Neuronal stem cell (in vitro differentiated cells): ENCODE measurements around the gene IDE.

ENCODE experiments used
- DNase-seq: peaks from one replicate; pipeline ENCODE4 v3.0.0-alpha.2; 2013; ENCODE audit warnings: low spot score
- H2AFZ ChIP-seq: one replicate; pipeline ENCODE4 v1.6.1; 2013; ENCODE audit warnings: mild to moderate bottlenecking, low read length, inconsistent platforms
- H2AK5ac ChIP-seq: 2 replicates; pipeline ENCODE4 v1.6.1; 2013; ENCODE audit warnings: low read depth, mild to moderate bottlenecking, inconsistent platforms, low read length, moderate library complexity, mixed read lengths
- H2BK120ac ChIP-seq: 2 replicates; pipeline ENCODE4 v1.6.1; 2013; ENCODE audit warnings: low read depth, mild to moderate bottlenecking, inconsistent platforms, low read length, moderate library complexity, mixed read lengths
- H2BK12ac ChIP-seq: one replicate; pipeline ENCODE4 v1.6.1; 2013; ENCODE audit warnings: low read length, inconsistent platforms
- H2BK15ac ChIP-seq: 2 replicates; pipeline ENCODE4 v1.6.1; 2013; ENCODE audit warnings: mild to moderate bottlenecking, low read length, inconsistent platforms, mixed read lengths
- H2BK5ac ChIP-seq: one replicate; pipeline ENCODE4 v1.6.1; 2013; ENCODE audit warnings: inconsistent platforms, mild to moderate bottlenecking, low read length, moderate library complexity
- H3K14ac ChIP-seq: one replicate; pipeline ENCODE4 v1.6.1; 2013; ENCODE audit warnings: low read length, inconsistent platforms
- H3K18ac ChIP-seq: 2 replicates; pipeline ENCODE4 v1.6.1; 2013; ENCODE audit warnings: low read length, inconsistent platforms
- H3K23ac ChIP-seq: 2 replicates; pipeline ENCODE4 v1.6.1; 2013; ENCODE audit warnings: low read depth, mild to moderate bottlenecking, mixed read lengths, low read length, inconsistent platforms; ENCODE audit not compliant: poor library complexity
- H3K27ac ChIP-seq: replicated peaks from 3 replicates; pipeline ENCODE4 v1.5.1; 2013; ENCODE audit warnings: low read length, inconsistent platforms
- H3K27me3 ChIP-seq, 3 experiments: 2 replicates each; pipeline ENCODE4 v1.6.1; 2013; ENCODE audit warnings: low read length in 3 of 3, mild to moderate bottlenecking in 2 of 3, inconsistent platforms in 1 of 3, low read depth in 1 of 3, mixed read lengths in 1 of 3, moderate library complexity in 1 of 3; ENCODE audit not compliant: control insufficient read depth in 3 of 3, insufficient read depth in 3 of 3
- H3K36me3 ChIP-seq, 2 donors: replicated peaks in 1 of 2; 2 replicates each; pipeline ENCODE4 v1.6.1; 2013; ENCODE audit warnings: low read length in 2 of 2; ENCODE audit not compliant: control insufficient read depth in 2 of 2, insufficient read depth in 2 of 2
- H3K4ac ChIP-seq: 2 replicates; pipeline ENCODE4 v1.6.1; 2013; ENCODE audit warnings: inconsistent platforms, mild to moderate bottlenecking, low read length, moderate library complexity
- H3K4me1 ChIP-seq, 2 donors: 1 replicate in 1 of 2; 2 replicates in 1 of 2; pipeline ENCODE4 v1.6.1; 2013; ENCODE audit warnings: low read length in 2 of 2, low read depth in 1 of 2; ENCODE audit not compliant: control insufficient read depth in 2 of 2, insufficient read depth in 1 of 2
- H3K4me2 ChIP-seq: one replicate; pipeline ENCODE4 v1.6.1; 2013; ENCODE audit warnings: mild to moderate bottlenecking, low read length, inconsistent platforms; ENCODE audit not compliant: insufficient read depth, poor library complexity, severe bottlenecking
- H3K4me3 ChIP-seq, 2 donors: 2 replicates each; pipeline ENCODE4 v1.5.1; 2013; ENCODE audit warnings: low read length in 2 of 2, mild to moderate bottlenecking in 2 of 2, inconsistent platforms in 1 of 2, moderate library complexity in 1 of 2
- H3K79me1 ChIP-seq: one replicate; pipeline ENCODE4 v1.6.1; 2013; ENCODE audit warnings: low read depth, mild to moderate bottlenecking, inconsistent platforms, low read length, moderate library complexity
- H3K9ac ChIP-seq: one replicate; pipeline ENCODE4 v1.6.1; 2013; ENCODE audit warnings: mild to moderate bottlenecking, low read depth, low read length, inconsistent platforms; ENCODE audit not compliant: poor library complexity
- H3K9me3 ChIP-seq, 2 donors: replicated peaks in 1 of 2; 2 replicates each; pipeline versions ENCODE3 to v1.6.1; 2013; ENCODE audit warnings: low read length in 2 of 2, mild to moderate bottlenecking in 2 of 2, inconsistent platforms in 1 of 2, low read depth in 1 of 2, mixed read lengths in 1 of 2, moderate library complexity in 1 of 2; ENCODE audit not compliant: control insufficient read depth in 2 of 2, insufficient read depth in 1 of 2
- H4K8ac ChIP-seq: one replicate; pipeline ENCODE4 v1.6.1; 2013; ENCODE audit warnings: low read depth, mild to moderate bottlenecking, inconsistent platforms, low read length, moderate library complexity
- H4K91ac ChIP-seq: one replicate; pipeline ENCODE4 v1.6.1; 2013; ENCODE audit warnings: low read length, low read depth, mild to moderate bottlenecking, inconsistent platforms; ENCODE audit not compliant: poor library complexity
- WGBS, 2 donors: extraction: QIAGEN DNeasy Blood & Tissue Kit; methylation state at CpG; one replicate each; pipeline ENCODE4 v1.1.7; 2013; ENCODE audit warnings: missing lambda C conversion rate in 2 of 2, mixed read lengths in 1 of 2; ENCODE audit not compliant: insufficient read length in 2 of 2, insufficient replicate concordance in 1 of 2; ENCODE audit errors: extremely low coverage in 2 of 2; 5-methylcytosine and 5-hydroxymethylcytosine counted together

IDE gene

DNA sequence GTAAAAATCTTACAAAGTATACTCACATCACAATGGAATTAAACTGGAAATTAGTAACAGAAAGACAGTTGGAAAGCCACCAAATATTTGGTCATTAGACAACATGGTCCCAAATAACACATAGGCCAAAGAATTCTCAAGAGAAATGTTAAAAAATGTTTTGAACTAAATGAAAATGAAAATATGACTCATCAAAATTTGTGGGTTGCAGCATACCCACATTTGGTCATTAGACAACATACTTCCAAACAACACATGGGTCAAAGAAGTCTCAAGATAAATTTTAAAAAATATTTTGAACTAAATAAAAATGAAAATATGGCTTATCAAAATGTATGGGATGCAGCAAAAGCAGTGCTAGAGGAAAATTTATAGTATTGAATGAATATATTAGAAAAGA lies 152.3 kb downstream of the IDE start:
- Histone ChIP-seq H3K4me1 (no peaks in the 10 kb centered on the region), H3K18ac (no peak overlapping the region), H2AFZ (no peak overlapping the region), H3K4ac (no peak overlapping the region), H3K9me3 (peaks cover 0 to 4% of the 10 kb centered on the region in 2 donors), H3K27ac (no peak overlapping the region), H3K4me3 (no peak overlapping the region), H2AK5ac (no peak overlapping the region), H3K23ac (no peak overlapping the region), H2BK15ac (no peak overlapping the region), H3K36me3 (no peaks in the 10 kb centered on the region), H3K14ac (no peak overlapping the region), H4K8ac (no peak overlapping the region), H4K91ac (no peak overlapping the region), H2BK5ac (no peak overlapping the region), H3K27me3 (peaks cover 0 to 35% (median 9%) of the 10 kb centered on the region in 3 experiments), H3K79me1 (no peaks in the 10 kb centered on the region), H2BK120ac (no peak overlapping the region), H3K4me2 (no peak overlapping the region), H2BK12ac (no peak overlapping the region), H3K9ac (no peak overlapping the region)
- no peak for DNase-seq

DNA sequence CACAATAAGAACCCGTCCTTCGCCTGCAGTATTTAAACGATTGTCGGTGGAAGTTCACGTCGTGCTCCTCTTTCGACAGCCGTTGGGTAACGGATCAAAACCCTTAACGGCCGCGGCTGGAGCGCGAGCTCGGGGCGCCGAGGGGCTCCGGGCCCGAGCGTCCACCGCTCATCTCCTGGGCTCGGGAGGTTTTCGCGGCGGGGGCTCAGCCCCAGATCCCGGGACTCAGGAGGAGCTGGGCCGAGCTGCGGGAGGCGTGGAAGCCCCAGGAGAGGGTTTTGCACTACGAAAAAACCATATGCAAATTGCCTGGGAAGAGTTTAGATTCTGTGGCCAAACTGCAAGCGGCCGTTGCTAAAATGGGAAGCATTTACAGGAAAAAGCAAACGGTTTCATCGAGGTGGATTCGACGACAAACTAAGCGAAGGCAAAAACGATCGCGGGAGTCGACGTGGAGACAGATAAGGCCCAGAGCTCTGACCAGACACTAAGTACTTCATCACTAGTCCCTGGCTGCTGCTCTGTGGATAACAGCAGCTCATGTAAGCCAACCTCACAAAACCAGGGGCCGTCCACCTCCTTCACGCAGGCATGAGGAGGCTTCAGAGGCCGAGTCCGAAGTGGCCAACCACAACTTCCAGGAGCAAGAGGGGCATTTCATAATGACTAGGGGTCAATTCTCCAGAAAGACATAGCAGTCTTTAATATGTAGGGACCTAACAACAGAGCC lies 153.2 kb downstream of the IDE start:
- H2BK5ac ChIP-seq: no peak overlapping the region
- no peak overlapping the region for H3K9ac ChIP-seq
- no peak overlapping the region for H3K4me3 ChIP-seq
- no peak for DNase-seq
- no peak overlapping the region for H3K27ac ChIP-seq
- peaks cover 0 to 4% of the 10 kb centered on the region in 2 donors for H3K9me3 ChIP-seq
- H3K27me3 ChIP-seq: peaks cover 0 to 35% (median 9%) of the 10 kb centered on the region in 3 experiments
- H2BK12ac ChIP-seq: no peak overlapping the region
- H3K23ac ChIP-seq: no peak overlapping the region
- H2BK120ac ChIP-seq: no peak overlapping the region
- H3K4me1 ChIP-seq: no peaks in the 10 kb centered on the region
- H3K36me3 ChIP-seq: no peaks in the 10 kb centered on the region
- no peak overlapping the region for H4K8ac ChIP-seq
- H3K18ac ChIP-seq: no peak overlapping the region
- H3K14ac ChIP-seq: no peak overlapping the region
- no peak overlapping the region for H2AK5ac ChIP-seq
- no peak overlapping the region for H4K91ac ChIP-seq
- no peak overlapping the region for H2BK15ac ChIP-seq
- no peak overlapping the region for H3K4ac ChIP-seq
- peak overlapping the region; percentile 54 for H2AFZ ChIP-seq
- H3K4me2 ChIP-seq: no peak overlapping the region
- no CpG with 5 or more reads among the region's 46 CpGs for WGBS, 2 donors
- H3K79me1 ChIP-seq: no peaks in the 10 kb centered on the region

DNA sequence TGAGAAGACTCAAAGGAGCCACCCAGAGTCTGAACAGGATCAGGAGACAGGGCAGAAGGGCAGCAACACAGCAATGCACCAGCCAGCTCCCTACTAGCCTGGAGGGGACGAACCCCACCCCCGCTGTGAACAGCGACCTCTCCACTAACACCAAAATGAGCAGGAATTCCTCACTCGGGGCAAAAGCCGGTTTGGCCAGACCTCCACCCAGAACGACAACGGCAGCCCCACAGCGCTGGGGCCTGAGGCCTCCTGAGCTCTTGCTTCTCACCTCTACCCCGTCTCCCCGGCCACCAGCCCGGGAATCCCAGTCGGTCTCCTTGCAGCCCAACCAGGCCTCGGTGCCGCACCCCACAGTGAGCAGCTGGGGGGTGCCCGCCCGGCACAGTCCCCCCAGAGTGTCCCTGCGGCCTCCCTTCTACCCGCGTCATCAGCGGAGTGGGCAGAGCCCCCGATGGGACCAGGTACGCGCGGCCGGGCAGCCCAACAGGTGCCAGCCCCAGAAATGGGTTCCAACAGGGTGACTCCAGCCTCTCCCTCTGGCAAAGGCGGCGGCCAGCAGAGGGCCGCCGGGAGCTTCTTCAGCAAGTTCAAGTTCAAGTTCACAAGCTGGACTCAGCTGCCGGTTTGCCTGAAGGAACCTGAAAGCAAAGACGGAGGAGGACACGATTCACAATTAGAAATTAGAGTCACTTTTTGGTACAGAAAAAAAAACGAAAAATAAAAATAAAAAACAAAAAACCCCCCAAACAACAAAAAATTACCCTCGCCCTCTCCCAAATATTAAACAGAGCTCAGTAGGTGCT lies 153.9 kb downstream of the IDE start:
- Histone ChIP-seq H3K4me2 (no peak overlapping the region), H2BK120ac (no peak overlapping the region), H3K27ac (no peak overlapping the region), H3K36me3 (no peaks in the 10 kb centered on the region), H2BK12ac (no peak overlapping the region), H3K79me1 (no peaks in the 10 kb centered on the region), H2BK15ac (no peak overlapping the region), H2BK5ac (no peak overlapping the region), H3K4me3 (no peak overlapping the region), H3K9ac (no peak overlapping the region), H3K27me3 (peaks cover 0 to 35% (median 9%) of the 10 kb centered on the region in 3 experiments), H3K18ac (no peak overlapping the region), H3K9me3 (peaks cover 0 to 4% of the 10 kb centered on the region in 2 donors), H3K23ac (no peak overlapping the region), H3K4ac (no peak overlapping the region), H4K91ac (no peak overlapping the region), H2AFZ (no peak overlapping the region), H4K8ac (no peak overlapping the region), H3K4me1 (no peaks in the 10 kb centered on the region), H3K14ac (no peak overlapping the region), H2AK5ac (no peak overlapping the region)
- WGBS, 2 donors: 100% methylated on average over 1 of the region's 34 CpGs; no CpG with 5 or more reads in 1 of the 2 donors
- DNase-seq: no peak

DNA sequence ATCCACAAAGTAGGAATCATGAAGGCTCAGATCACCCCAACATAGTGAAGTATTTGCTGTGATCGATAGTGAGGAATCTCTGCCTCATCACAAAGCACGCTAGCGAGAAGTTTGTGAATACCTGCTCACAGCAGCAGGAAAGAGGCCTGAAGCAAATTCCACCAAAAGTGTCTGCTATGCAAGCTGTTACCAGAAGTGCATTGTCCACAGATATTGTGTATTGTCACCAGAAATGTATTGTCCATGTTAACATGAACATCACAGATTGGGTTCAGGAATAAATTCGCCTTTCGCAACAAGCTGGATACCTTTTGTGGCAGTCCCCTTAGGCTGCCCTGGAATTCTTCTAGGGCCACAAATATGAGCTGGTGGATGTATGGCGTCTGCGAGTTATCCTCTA lies 155.0 kb downstream of the IDE start:
- no peak overlapping the region for H3K27ac ChIP-seq
- no peak overlapping the region for H2AK5ac ChIP-seq
- no peaks in the 10 kb centered on the region for H3K79me1 ChIP-seq
- no CpG with 5 or more reads among the region's 7 CpGs for WGBS, 2 donors
- H3K4ac ChIP-seq: no peak overlapping the region
- peaks cover 0 to 35% (median 9%) of the 10 kb centered on the region in 3 experiments for H3K27me3 ChIP-seq
- no peak overlapping the region for H3K9ac ChIP-seq
- H2BK15ac ChIP-seq: no peak overlapping the region
- H2AFZ ChIP-seq: no peak overlapping the region
- no peak for DNase-seq
- H3K4me3 ChIP-seq: no peak overlapping the region
- H3K4me1 ChIP-seq: no peaks in the 10 kb centered on the region
- H3K36me3 ChIP-seq: no peaks in the 10 kb centered on the region
- no peak overlapping the region for H2BK12ac ChIP-seq
- no peak overlapping the region for H2BK5ac ChIP-seq
- H3K14ac ChIP-seq: no peak overlapping the region
- H4K8ac ChIP-seq: no peak overlapping the region
- no peak overlapping the region for H3K18ac ChIP-seq
- H3K9me3 ChIP-seq: peaks cover 0 to 4% of the 10 kb centered on the region in 2 donors
- H3K4me2 ChIP-seq: no peak overlapping the region
- H4K91ac ChIP-seq: no peak overlapping the region
- H3K23ac ChIP-seq: no peak overlapping the region
- H2BK120ac ChIP-seq: no peak overlapping the region
